GM12892 (cell line): Measurements from ENCODE around the gene ZNF282.

Experiments
- POLR2A ChIP-seq: IDR thresholded peaks from 2 replicates; pipeline ENCODE4 v1.6.1; 2011; ENCODE audit warnings: low read depth, low read length, control low read depth
- POLR2AphosphoS5 ChIP-seq: IDR thresholded peaks from 2 replicates; pipeline ENCODE4 v1.6.1; 2011; ENCODE audit warnings: low read depth, low read length, control low read depth
- TAF1 ChIP-seq: IDR thresholded peaks from 2 replicates; pipeline ENCODE4 v1.6.1; 2011; ENCODE audit warnings: low read depth, mild to moderate bottlenecking, control low read depth, low read length, borderline replicate concordance

DNA sequence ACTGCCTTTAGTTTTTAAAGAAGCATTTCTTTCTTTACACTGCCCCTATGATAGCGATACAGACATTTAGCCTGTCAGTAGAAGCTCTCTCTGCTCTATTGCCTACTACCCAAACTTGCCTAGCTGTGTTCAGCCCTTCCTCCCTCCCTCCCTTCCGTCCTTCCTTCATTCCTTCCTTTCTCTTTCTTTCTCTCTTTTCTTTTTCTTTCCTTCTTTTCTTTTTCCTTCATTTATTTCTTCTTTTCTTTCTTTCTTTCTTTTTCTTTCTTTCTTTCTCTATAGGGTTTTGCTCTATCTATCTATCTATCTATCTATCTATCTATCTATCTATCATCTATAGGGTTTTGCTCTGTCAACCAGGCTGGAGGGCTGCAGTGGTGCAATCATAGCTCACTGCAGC is 37.0 kb downstream of the ZNF282 start:
- TF ChIP-seq POLR2AphosphoS5 (no peak), POLR2A (no peak), TAF1 (no peak)
